ENCODE results near the gene CAMK2D.

Gene CAMK2D

DNA sequence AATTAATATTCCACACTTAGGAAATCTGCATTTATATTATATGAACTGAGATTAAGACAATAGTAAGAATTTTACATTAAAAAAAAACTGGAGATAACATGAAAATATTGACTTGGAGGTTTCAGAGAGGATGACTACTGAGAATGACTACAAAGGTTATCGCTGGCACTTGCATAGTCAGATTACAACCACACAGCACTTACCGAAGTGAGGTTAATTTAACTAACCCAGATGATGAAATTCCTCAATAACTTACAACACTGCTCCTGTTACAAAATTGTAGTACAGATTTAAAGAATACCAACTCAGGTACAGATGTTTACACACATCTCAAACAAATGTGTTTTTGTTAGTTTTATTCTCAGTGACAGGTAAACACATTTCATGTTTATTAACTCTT lies 283.5 kb downstream of the CAMK2D start:
- no peaks in the 10 kb centered on the region for H4K20me1 ChIP-seq (ENCODE audit: insufficient read depth, low read length)
- no peak overlapping the region for H3K9ac ChIP-seq (ENCODE audit: low read depth, low read length)
- no peaks in the 10 kb centered on the region for H3K4me1 ChIP-seq (ENCODE audit: insufficient read depth, low read length)
- no peak overlapping the region for H3K4me3 ChIP-seq (ENCODE audit: low read depth in 1 of 2, low read length in 2 of 2)
- no peaks in the 10 kb centered on the region for H3K27me3 ChIP-seq (ENCODE audit: insufficient read depth, low read length, poor library complexity)
- H3K9me3 ChIP-seq (ENCODE audit: insufficient read depth, low read length, severe bottlenecking) = peaks cover 7% of the 10 kb centered on the region
- TF ChIP-seq, protein P1, sequence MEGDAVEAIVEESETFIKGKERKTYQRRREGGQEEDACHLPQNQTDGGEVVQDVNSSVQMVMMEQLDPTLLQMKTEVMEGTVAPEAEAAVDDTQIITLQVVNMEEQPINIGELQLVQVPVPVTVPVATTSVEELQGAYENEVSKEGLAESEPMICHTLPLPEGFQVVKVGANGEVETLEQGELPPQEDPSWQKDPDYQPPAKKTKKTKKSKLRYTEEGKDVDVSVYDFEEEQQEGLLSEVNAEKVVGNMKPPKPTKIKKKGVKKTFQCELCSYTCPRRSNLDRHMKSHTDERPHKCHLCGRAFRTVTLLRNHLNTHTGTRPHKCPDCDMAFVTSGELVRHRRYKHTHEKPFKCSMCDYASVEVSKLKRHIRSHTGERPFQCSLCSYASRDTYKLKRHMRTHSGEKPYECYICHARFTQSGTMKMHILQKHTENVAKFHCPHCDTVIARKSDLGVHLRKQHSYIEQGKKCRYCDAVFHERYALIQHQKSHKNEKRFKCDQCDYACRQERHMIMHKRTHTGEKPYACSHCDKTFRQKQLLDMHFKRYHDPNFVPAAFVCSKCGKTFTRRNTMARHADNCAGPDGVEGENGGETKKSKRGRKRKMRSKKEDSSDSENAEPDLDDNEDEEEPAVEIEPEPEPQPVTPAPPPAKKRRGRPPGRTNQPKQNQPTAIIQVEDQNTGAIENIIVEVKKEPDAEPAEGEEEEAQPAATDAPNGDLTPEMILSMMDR (IDR thresholded peaks at IDR 0.05; ENCODE audit: borderline replicate concordance, extremely low read depth, low read length, poor library complexity, severe bottlenecking) = no peak
- TF ChIP-seq EZH2 (IDR thresholded peaks at IDR 0.05; ENCODE audit: borderline replicate concordance, low read depth, low read length, severe bottlenecking) = no peak
- no peaks in the 10 kb centered on the region for H3K79me2 ChIP-seq (ENCODE audit: insufficient read depth, low read length)
- no peak overlapping the region for H3K27ac ChIP-seq (ENCODE audit: low read length)
- H3K36me3 ChIP-seq (ENCODE audit: insufficient read depth, low read length) = no peaks in the 10 kb centered on the region
- no peak overlapping the region for H2AFZ ChIP-seq (ENCODE audit: low read depth, low read length)
- no peak overlapping the region for H3K4me2 ChIP-seq (ENCODE audit: insufficient read depth, low read length)
- no peak for ATAC-seq (ENCODE audit: insufficient read depth, low read depth)
- no peak for DNase-seq

DNA sequence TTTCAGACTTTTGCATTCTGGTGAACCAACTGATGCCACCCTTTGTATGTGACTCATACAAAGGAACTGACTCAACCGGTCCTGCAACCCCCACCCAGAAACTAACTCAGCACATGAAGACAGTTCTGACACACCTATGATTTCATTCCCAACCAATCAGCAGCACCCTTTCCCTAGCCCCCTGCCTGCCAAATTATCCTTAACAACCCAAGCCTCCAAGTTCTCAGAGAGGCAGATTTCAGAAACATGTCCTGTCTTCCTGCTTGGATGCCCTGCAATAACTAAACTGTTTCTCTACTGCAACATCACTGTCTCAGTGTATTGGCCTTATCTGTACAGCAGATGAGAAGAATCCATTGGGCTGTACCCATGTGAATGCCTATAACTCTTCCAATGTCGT lies 284.7 kb downstream of the CAMK2D start:
- Histone ChIP-seq H4K20me1 (ENCODE audit: insufficient read depth, low read length) (no peaks in the 10 kb centered on the region), H2AFZ (ENCODE audit: low read depth, low read length) (no peak overlapping the region), H3K4me1 (ENCODE audit: insufficient read depth, low read length) (no peaks in the 10 kb centered on the region), H3K79me2 (ENCODE audit: insufficient read depth, low read length) (no peaks in the 10 kb centered on the region), H3K36me3 (ENCODE audit: insufficient read depth, low read length) (no peaks in the 10 kb centered on the region), H3K9ac (ENCODE audit: low read depth, low read length) (no peak overlapping the region), H3K27me3 (ENCODE audit: insufficient read depth, low read length, poor library complexity) (no peaks in the 10 kb centered on the region), H3K4me2 (ENCODE audit: insufficient read depth, low read length) (no peak overlapping the region), H3K4me3 (ENCODE audit: low read depth in 1 of 2, low read length in 2 of 2) (no peak overlapping the region), H3K27ac (ENCODE audit: low read length) (no peak overlapping the region), H3K9me3 (ENCODE audit: insufficient read depth, low read length, severe bottlenecking) (peaks cover 7% of the 10 kb centered on the region)
- TF ChIP-seq, protein P1 (IDR thresholded peaks at IDR 0.05; ENCODE audit: borderline replicate concordance, extremely low read depth, low read length, poor library complexity, severe bottlenecking) = no peak
- TF ChIP-seq EZH2 (IDR thresholded peaks at IDR 0.05; ENCODE audit: borderline replicate concordance, low read depth, low read length, severe bottlenecking) = no peak
- ATAC-seq (ENCODE audit: insufficient read depth, low read depth) (no peak), DNase-seq (no peak)

DNA sequence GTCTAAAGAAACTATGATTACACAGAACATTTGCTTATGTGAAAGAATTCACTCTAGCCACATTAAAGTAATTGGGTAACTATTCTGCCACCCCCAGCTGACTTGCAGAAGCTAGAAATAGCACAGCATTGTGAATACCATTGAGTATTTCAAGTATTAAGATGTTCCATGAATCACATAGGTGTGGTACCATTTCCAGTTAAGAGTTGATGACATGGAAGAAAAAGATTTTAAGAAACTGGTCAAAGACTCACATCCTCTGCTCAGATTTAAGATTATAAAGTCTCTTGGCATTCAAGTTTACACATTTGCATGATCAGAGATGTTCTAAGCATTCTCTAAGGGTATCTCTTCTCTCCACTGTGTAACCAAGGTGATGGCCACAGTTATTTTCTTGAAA lies 287.5 kb downstream of the CAMK2D start:
- ATAC-seq (ENCODE audit: insufficient read depth, low read depth) = no peak
- Histone ChIP-seq H3K4me3 (ENCODE audit: low read depth in 1 of 2, low read length in 2 of 2) (no peak overlapping the region), H3K36me3 (ENCODE audit: insufficient read depth, low read length) (no peaks in the 10 kb centered on the region), H3K4me1 (ENCODE audit: insufficient read depth, low read length) (no peaks in the 10 kb centered on the region), H3K9me3 (ENCODE audit: insufficient read depth, low read length, severe bottlenecking) (peaks cover 7% of the 10 kb centered on the region), H3K27ac (ENCODE audit: low read length) (no peak overlapping the region), H3K27me3 (ENCODE audit: insufficient read depth, low read length, poor library complexity) (no peaks in the 10 kb centered on the region), H3K4me2 (ENCODE audit: insufficient read depth, low read length) (no peak overlapping the region), H3K9ac (ENCODE audit: low read depth, low read length) (no peak overlapping the region), H3K79me2 (ENCODE audit: insufficient read depth, low read length) (no peaks in the 10 kb centered on the region), H4K20me1 (ENCODE audit: insufficient read depth, low read length) (no peaks in the 10 kb centered on the region), H2AFZ (ENCODE audit: low read depth, low read length) (no peak overlapping the region)
- TF ChIP-seq, protein P1 (IDR thresholded peaks at IDR 0.05; ENCODE audit: borderline replicate concordance, extremely low read depth, low read length, poor library complexity, severe bottlenecking) = no peak
- no peak for TF ChIP-seq EZH2 (IDR thresholded peaks at IDR 0.05; ENCODE audit: borderline replicate concordance, low read depth, low read length, severe bottlenecking)
- DNase-seq = no peak

DNA sequence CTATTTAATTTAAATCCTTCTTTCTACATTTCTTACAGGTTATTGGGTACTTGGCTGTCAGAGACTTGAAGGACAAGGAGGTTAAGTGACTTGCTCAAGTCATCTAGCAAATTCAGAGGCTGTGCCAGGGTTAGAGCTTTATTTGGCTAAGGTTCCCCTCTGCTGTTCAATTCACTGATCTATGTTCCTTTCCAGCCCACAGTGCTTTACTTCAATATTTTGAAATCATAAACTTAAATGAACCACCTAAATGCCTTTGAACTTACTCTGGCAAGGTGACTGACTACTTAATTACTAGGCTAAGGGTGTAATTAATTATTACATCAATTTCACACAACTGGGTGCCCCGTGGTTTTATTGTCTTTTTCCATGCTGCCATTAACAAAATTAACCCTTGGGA lies 288.7 kb downstream of the CAMK2D start:
- peaks cover 7% of the 10 kb centered on the region for H3K9me3 ChIP-seq (ENCODE audit: insufficient read depth, low read length, severe bottlenecking)
- TF ChIP-seq EZH2 (IDR thresholded peaks at IDR 0.05; ENCODE audit: borderline replicate concordance, low read depth, low read length, severe bottlenecking) = no peak
- TF ChIP-seq, protein P1 (IDR thresholded peaks at IDR 0.05; ENCODE audit: borderline replicate concordance, extremely low read depth, low read length, poor library complexity, severe bottlenecking) = no peak
- no peak for DNase-seq
- no peaks in the 10 kb centered on the region for H3K4me1 ChIP-seq (ENCODE audit: insufficient read depth, low read length)
- H3K27me3 ChIP-seq (ENCODE audit: insufficient read depth, low read length, poor library complexity) = no peaks in the 10 kb centered on the region
- no peak for ATAC-seq (ENCODE audit: insufficient read depth, low read depth)
- H3K4me3 ChIP-seq (ENCODE audit: low read depth in 1 of 2, low read length in 2 of 2) = no peak overlapping the region
- H4K20me1 ChIP-seq (ENCODE audit: insufficient read depth, low read length) = no peaks in the 10 kb centered on the region
- no peak overlapping the region for H2AFZ ChIP-seq (ENCODE audit: low read depth, low read length)
- no peaks in the 10 kb centered on the region for H3K79me2 ChIP-seq (ENCODE audit: insufficient read depth, low read length)
- no peak overlapping the region for H3K4me2 ChIP-seq (ENCODE audit: insufficient read depth, low read length)
- H3K27ac ChIP-seq (ENCODE audit: low read length) = no peak overlapping the region
- no peaks in the 10 kb centered on the region for H3K36me3 ChIP-seq (ENCODE audit: insufficient read depth, low read length)
- no peak overlapping the region for H3K9ac ChIP-seq (ENCODE audit: low read depth, low read length)

Data from DND-41 (cell line).